ENCODE data around the gene VPS33B. TPM values are rescaled to one million over a fixed set of nuclear protein-coding genes. Genes with fewer than 3 reads are reported as not detected.
A peak's percentile ranks its signal among the peaks of the same experiment; 100 is the strongest.

VPS33B gene
- total and polyA plus RNA-seq, 2 of the 13 experiments (the other 11 are each of a cell fraction or from before 2014, with no cell fraction given): 15.8 to 16.5 TPM

- no peak overlapping the region for H3K4me3 ChIP-seq (replicated peaks in 1 of 3; ENCODE audit: insufficient read depth in 1 of 3, low read depth in 2 of 3, low read length in 3 of 3)
- H2AFZ ChIP-seq (ENCODE audit: low read length): no peak overlapping the region
- DNase-seq (ENCODE audit: low spot score) (no peak), FAIRE-seq (no peak), ATAC-seq (no peak)
- no peak overlapping the region for H3K4me2 ChIP-seq (ENCODE audit: low read depth, low read length)
- H3K4me1 ChIP-seq (ENCODE audit: insufficient read depth, low read length): no peaks in the 10 kb centered on the region
- H3K9ac ChIP-seq (ENCODE audit: insufficient read depth, low read depth, low read length): no peak overlapping the region
- WGBS (ENCODE audit: low lambda C conversion rate): 99% methylated on average over 5 of the region's 5 CpGs
- peaks cover 15 to 60% of the 10 kb centered on the region in 2 experiments for H3K36me3 ChIP-seq (replicated peaks in 1 of 2; ENCODE audit: control insufficient read depth in 1 of 2, insufficient read depth in 2 of 2, low read length in 2 of 2)
- TF ChIP-seq ZNF446 (CRISPR knock-in tag; IDR thresholded peaks at IDR 0.05) (no peak), RBM22 (optimal IDR thresholded peaks at IDR 0.05; ENCODE audit: low read length) (peak; percentile 50), SSRP1 (CRISPR knock-in tag; IDR thresholded peaks at IDR 0.05) (no peak), ZMYM4 (CRISPR knock-in tag; IDR thresholded peaks at IDR 0.05) (no peak), PRPF4 (IDR thresholded peaks at IDR 0.05; ENCODE audit: low read depth, low read length, poor library complexity, severe bottlenecking) (no peak)
- no peaks in the 10 kb centered on the region; the same call in 1 of the 2 replicates for H4K20me1 ChIP-seq (ENCODE audit: insufficient read depth, low read length)
- CTCF ChIA-PET (ENCODE audit: low intra/inter-chr PET ratio, low total read pairs): no interaction called here
- no peaks in the 10 kb centered on the region for H3K9me3 ChIP-seq (ENCODE audit: low read length)
- H3K27ac ChIP-seq (ENCODE audit: extremely low read length, insufficient read depth, low read length): no peak overlapping the region
- no peaks in the 10 kb centered on the region for H3K27me3 ChIP-seq (ENCODE audit: control insufficient read depth in 1 of 2, insufficient read depth in 2 of 2, low read length in 2 of 2)
- intact Hi-C loops (cut with micrococcal nuclease; ENCODE audit: unreplicated experiment): no loop called here
- no peaks in the 10 kb centered on the region for H3K79me2 ChIP-seq (ENCODE audit: insufficient read depth, low read length)
- BruUV-seq (replicated peaks): no TSS peak
- in situ Hi-C loops (cut with HindIII; ENCODE audit: extremely low pct_ligation_motif_present, low pct_unique_long_range_greater_than_20kb): no loop called here
- POLR2A ChIA-PET: no interaction called here
These were observed 55.2 kb downstream of the VPS33B start for GRCh38 chr15:90967206-90967605.

- no peak for ATAC-seq
- WGBS (ENCODE audit: low lambda C conversion rate): 96% methylated on average over 9 of the region's 9 CpGs
- TSS peak; percentile 32 for BruUV-seq (replicated peaks)
- Histone ChIP-seq H3K4me3 (replicated peaks in 1 of 3; ENCODE audit: insufficient read depth in 1 of 3, low read depth in 2 of 3, low read length in 3 of 3) (no peak overlapping the region), H3K4me1 (ENCODE audit: insufficient read depth, low read length) (no peaks in the 10 kb centered on the region), H3K79me2 (ENCODE audit: insufficient read depth, low read length) (no peaks in the 10 kb centered on the region), H3K36me3 (replicated peaks in 1 of 2; ENCODE audit: control insufficient read depth in 1 of 2, insufficient read depth in 2 of 2, low read length in 2 of 2) (peaks cover 18 to 69% of the 10 kb centered on the region in 2 experiments), H3K9ac (ENCODE audit: insufficient read depth, low read depth, low read length) (no peak overlapping the region), H3K4me2 (ENCODE audit: low read depth, low read length) (no peak overlapping the region), H4K20me1 (ENCODE audit: insufficient read depth, low read length) (no peaks in the 10 kb centered on the region; the same call in 1 of the 2 replicates), H3K27me3 (ENCODE audit: control insufficient read depth in 1 of 2, insufficient read depth in 2 of 2, low read length in 2 of 2) (no peaks in the 10 kb centered on the region), H3K27ac (ENCODE audit: extremely low read length, insufficient read depth, low read length) (no peak overlapping the region), H2AFZ (ENCODE audit: low read length) (no peak overlapping the region), H3K9me3 (ENCODE audit: low read length) (no peaks in the 10 kb centered on the region)
- no peak for FAIRE-seq
- TF ChIP-seq POLR2A (IDR thresholded peaks at IDR 0.05; ENCODE audit: insufficient read depth in 1 of 2, low read depth in 2 of 2, low read length in 2 of 2): peak in 1 of 2 experiments; percentile 31; a peak in 1 of 4 replicates
- TF ChIP-seq ZNF10 (CRISPR knock-in tag; IDR thresholded peaks at IDR 0.05; ENCODE audit: borderline replicate concordance, low read depth): no peak
- peak; percentile 78 for TF ChIP-seq RBM22 (optimal IDR thresholded peaks at IDR 0.05; ENCODE audit: low read length)
- no peak for TF ChIP-seq AKNA (CRISPR knock-in tag; IDR thresholded peaks at IDR 0.05; ENCODE audit: borderline replicate concordance)
- no peak for TF ChIP-seq ZBTB7A (CRISPR knock-in tag; IDR thresholded peaks at IDR 0.05)
- ChIA-PET CTCF (ENCODE audit: low intra/inter-chr PET ratio, low total read pairs) (no interaction called here), POLR2A (interaction anchor here (1.3 kb wide), 1 partner anchor 12 kb away, joined by 3 read pairs; the partner anchor contains the start of gene RCCD1)
- in situ Hi-C loops (cut with HindIII; ENCODE audit: extremely low pct_ligation_motif_present, low pct_unique_long_range_greater_than_20kb): no loop called here
- DNase-seq (ENCODE audit: low spot score): no peak
- intact Hi-C loops (cut with micrococcal nuclease; ENCODE audit: unreplicated experiment): no loop called here
These were observed 56.1 kb downstream of the VPS33B start for GRCh38 chr15:90966262-90966661.
